H7 (cell line): ENCODE measurements around the gene ZNF648. TPM values are rescaled to one million over a fixed set of nuclear protein-coding genes. Genes with fewer than 3 reads are reported as not detected.
"Not testable (repeated sequence)": the region's sequence is repeated elsewhere in the genome, so short reads cannot be mapped to it uniquely, and the experiment has no call there.

ENCODE experiments used
- DNase-seq: peaks from one replicate; pipeline ENCODE4 v3.0.0; 2012
- H3K27me3 ChIP-seq: 2 replicates; pipeline ENCODE4 v1.6.0; 2011; ENCODE audit warnings: mild to moderate bottlenecking, low read length; ENCODE audit not compliant: control insufficient read depth, insufficient read depth
- H3K36me3 ChIP-seq: replicated peaks from 2 replicates; pipeline ENCODE4 v1.5.1; 2011; ENCODE audit warnings: low read length; ENCODE audit not compliant: control insufficient read depth, insufficient read depth
- H3K4me3 ChIP-seq: 2 replicates; pipeline ENCODE4 v1.5.1; 2011; ENCODE audit warnings: low read depth, mild to moderate bottlenecking, control low read depth, low read length, moderate library complexity; ENCODE audit not compliant: insufficient read depth
- total RNA-seq: library from RNA; depleted of rRNA; stranded (reverse); fragments of >200 nt; shearing (Covaris generic); gene quantifications from 2 replicates; pipeline ENCODE4 v1.2.3, GENCODE V29; 2014

Gene ZNF648
- total RNA-seq, 1 experiment from 2014 or later, result 0.21 TPM

DNA sequence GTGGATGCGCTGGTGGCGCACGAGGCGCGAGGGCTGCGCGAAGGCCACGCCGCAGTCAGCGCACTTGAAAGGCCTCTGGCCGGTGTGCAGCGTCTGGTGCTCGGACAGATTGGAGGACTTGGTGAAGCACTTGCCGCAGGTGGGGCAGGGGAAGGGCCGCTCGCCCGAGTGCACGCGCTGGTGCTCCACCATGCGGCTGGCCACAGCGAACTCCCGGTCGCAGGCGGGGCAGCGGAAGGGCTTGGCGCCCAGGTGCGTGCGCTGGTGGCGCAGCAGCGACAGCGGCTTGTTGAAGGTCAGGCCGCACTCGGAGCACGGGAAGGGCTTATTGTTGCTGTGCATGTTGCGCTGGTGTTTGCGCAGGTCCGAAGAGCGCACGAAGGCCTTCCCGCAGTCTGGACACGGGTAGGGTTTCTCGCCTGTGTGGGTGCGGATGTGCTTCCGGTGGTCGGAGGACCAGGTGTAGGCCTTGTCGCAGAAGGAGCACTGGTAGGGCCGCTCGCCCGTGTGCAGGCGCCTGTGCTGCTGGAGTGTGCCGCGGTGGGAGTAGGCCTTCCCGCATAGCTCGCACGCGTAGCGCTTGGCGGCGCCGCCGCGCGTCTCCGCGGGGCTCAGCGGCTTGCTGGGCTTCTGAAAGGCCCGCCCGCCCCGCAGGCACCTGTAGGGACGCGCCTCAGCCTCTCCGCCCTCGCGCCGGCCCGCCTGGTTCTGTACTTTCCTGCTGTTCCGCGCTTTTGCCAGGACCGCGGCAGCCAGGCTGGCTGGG, 4.7 kb downstream of the ZNF648 start:
- Histone ChIP-seq H3K4me3 (no peak overlapping the region), H3K36me3 (no peaks in the 10 kb centered on the region), H3K27me3 (no peaks in the 10 kb centered on the region)
- DNase-seq, result peak; percentile 44

DNA sequence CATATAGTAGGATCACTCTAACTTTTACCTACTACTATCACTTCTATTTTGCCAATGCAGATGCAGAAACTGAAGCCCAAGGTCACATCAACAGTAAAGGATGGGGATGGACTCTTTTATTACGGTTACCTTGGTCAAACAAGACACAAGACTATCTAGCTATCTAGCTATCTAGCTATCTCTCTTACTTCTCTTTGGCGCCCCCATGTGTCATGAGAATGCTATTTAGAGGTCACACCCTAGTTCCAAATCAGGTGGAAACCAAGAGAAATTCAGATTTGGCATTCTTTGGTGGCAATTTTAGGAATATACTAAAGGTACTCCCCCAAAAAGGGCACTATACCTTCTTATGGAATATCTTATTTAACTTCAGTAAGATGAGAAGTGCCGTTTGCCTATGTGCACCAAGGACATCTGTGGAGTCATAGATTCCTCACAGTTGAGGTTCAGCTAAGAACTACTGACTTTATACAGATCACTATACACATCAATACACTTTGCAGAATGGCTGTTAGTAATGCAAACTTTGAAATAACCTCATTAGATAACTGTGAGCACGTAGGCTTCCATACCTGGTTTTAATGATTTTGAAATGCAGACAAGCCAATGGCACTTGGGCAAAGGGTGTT, 6.7 kb downstream of the ZNF648 start:
- no peaks in the 10 kb centered on the region for H3K27me3 ChIP-seq
- H3K4me3 ChIP-seq, result no peak overlapping the region
- no peaks in the 10 kb centered on the region for H3K36me3 ChIP-seq
- DNase-seq, result peak; percentile 74

DNA sequence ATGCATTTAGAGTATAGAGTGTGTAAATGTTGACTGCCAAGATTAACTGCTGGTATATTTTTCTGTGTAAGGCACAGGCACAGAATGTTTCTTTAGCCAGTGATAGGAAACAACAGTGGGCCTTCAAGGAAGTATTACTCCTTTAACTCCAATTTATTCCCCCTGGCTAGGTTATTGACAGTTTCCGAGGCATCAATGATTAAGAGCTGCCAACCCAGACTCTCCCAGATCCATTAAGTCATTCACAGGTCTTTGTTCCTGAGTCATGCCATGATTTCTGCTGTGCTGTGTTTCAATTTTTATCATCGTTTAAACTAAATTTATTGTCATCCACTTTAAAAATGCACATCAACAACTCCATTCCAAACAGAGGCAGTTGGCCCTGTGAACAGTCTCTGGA, 9.2 kb downstream of the ZNF648 start:
- Histone ChIP-seq H3K36me3 (no peaks in the 10 kb centered on the region), H3K27me3 (no peaks in the 10 kb centered on the region), H3K4me3 (no peak overlapping the region)
- no peak for DNase-seq

DNA sequence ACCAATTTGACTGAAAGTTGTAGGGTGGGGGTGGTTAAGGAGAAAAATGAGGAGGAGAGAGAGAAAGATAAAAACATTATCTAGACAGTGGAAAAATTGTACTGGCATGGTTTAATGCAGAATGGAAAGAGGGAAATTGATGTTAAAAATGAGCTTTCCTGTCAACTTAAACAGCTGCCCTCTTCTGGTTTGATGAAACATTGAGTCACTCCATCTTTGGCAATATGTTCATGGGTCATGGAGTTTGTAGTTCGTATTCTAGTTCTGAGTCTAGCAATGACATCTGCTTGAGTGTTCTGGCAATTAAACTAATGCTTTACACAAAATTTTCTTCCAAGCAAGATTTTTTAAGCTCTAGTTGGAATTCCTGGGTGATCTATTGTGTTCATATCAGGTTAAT, 9.6 kb downstream of the ZNF648 start:
- no peak overlapping the region for H3K4me3 ChIP-seq
- no peak for DNase-seq
- H3K27me3 ChIP-seq, result no peaks in the 10 kb centered on the region
- H3K36me3 ChIP-seq, result no peaks in the 10 kb centered on the region

DNA sequence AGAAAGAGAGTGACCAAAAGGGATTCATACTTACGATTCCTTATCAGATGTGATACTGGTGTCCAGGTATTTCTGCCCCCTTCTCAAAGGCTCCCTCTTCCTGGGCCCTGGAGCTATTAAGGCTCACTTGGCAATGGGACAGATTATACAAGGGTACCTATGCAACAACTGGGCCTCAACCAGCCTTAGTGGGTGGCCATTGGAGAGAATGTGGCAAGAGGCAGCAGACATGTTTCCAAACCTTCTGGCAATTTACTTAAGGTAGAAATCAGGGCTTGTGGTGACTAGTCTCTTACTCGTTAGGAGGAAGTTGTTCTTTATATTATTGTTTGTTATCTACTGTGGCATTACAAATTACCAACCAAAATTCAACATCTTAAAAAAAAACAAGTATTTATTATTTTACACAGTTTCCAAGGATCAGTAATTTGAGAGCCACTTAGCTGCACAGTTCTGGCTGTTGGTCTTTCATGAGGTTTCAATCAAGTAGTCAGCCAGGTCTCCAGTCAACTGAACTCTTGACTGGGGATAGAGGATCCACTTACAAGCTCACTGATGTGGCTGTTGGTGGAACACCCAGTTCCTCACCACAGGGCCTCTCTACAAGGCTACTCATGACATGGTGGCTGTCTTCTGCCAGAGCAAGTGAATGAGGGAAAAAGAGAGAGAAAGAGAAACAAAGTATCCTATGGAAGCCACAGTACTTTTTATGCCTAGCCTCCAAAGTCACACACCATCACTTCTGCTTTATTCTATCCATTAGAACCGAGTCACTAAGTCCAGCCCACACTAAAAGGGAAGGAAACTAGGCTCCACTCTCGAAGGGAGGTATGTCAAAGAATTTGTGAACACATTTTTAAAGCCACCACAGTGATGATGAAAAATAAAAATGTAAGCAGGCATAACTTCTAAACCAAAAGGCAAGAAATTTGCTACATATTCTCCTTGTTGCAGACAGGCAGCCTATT, 10.7 kb downstream of the ZNF648 start:
- Histone ChIP-seq H3K4me3 (no peak overlapping the region), H3K27me3 (no peaks in the 10 kb centered on the region), H3K36me3 (no peaks in the 10 kb centered on the region)
- no peak for DNase-seq

DNA sequence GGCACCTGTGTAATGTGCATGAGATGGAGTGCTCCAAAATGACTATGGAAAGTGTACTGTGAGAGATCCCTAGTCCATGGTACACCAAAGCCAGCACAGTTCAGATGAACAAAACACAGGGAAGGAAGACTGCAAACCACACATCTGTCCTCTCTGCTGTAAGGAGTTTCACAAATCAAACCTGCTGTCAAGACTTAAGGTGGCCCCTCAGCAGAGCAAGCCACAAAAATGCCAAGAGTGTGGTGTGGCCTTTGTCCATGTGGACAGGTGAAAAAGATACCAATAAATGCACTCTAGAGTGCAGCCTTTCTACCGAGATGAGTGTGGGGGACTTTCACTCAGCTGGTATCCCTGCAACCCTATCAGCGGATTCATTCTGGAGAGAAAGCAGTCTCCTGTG, 12.9 kb downstream of the ZNF648 start:
- no peak overlapping the region for H3K4me3 ChIP-seq
- no peaks in the 10 kb centered on the region for H3K27me3 ChIP-seq
- DNase-seq, result no peak
- no peaks in the 10 kb centered on the region for H3K36me3 ChIP-seq

DNA sequence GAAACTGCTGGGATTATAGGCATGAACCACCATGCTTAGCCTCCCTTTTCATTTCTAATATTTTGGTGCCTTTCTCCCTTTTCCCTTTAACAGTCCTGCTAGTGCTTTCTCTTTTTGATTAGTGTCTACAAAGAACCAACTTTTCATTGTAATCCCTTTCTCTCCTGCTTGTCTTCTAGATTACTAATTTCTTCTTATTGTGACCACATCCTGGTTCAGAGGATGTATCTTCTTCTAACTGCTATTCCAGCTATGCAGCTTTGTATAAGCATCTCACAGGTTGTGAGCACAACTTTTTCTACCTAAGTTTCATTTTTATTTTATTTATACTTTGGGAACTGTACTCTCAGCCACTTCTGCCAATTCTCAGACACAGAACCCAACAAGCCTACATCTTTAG, 14.7 kb downstream of the ZNF648 start:
- Histone ChIP-seq H3K27me3 (no peaks in the 10 kb centered on the region), H3K4me3 (no peak overlapping the region), H3K36me3 (no peaks in the 10 kb centered on the region)
- no peak for DNase-seq

DNA sequence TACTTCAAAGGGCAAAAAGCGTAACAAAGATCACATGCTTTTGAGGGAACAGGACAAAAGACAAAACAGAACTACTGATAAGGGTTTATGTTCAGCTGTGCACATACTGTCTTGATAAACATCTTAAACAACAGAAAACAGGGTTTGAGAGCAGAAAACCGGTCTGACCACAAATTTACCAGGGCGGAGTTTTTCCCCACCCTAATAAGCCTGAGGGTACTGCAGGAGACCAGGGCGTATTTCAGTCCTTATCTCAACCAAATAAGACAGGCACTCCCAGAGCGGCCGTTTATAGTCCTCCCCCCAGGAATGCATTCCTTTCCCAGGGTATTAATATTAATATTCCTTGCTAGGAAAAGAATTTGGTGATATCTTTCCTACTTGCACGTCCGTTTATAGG, 16.0 kb downstream of the ZNF648 start:
- H3K27me3 ChIP-seq, DNase-seq, H3K4me3 ChIP-seq, H3K36me3 ChIP-seq: not testable (repeated sequence)

DNA sequence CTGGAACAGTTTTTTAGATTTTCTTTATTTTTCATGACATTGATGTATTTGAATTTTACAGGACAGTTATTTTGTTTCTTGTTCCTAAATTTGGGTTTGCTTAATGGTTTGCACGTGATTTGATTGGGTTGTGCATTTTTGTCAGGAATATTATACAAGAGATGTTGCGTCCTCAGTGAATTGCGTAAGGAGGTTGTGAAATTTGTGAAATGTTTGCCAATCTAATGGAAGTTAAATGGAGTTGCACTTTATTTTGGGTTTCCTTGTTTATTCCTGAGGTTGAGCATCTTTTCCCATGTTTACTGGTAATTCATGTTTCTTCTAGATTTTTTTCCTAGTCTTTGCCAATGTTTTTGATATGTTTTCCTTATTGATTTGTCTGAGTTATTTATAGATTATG, 19.9 kb downstream of the ZNF648 start:
- Histone ChIP-seq H3K27me3 (no peaks in the 10 kb centered on the region), H3K4me3 (no peak overlapping the region), H3K36me3 (no peaks in the 10 kb centered on the region)
- no peak for DNase-seq

DNA sequence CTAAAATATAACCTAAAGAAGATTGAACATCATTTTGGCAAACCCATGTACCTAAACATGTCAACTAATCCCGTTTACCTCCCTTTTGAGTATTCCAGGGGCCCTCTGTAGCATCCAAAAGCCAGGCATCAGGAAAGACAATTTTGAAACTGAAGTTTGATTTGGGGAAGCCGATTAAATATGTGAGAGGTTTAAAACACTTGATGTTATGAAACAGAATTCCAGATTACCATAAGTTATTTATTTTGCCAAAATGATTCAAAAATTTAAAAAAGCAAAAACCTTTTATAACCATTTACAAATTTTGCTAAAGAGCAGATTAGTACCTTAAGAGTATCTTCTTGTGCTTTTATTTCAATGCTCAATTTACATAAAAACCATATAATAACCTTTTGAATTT, 23.3 kb downstream of the ZNF648 start:
- Histone ChIP-seq H3K36me3 (no peaks in the 10 kb centered on the region), H3K4me3 (no peak overlapping the region), H3K27me3 (no peaks in the 10 kb centered on the region)
- no peak for DNase-seq

DNA sequence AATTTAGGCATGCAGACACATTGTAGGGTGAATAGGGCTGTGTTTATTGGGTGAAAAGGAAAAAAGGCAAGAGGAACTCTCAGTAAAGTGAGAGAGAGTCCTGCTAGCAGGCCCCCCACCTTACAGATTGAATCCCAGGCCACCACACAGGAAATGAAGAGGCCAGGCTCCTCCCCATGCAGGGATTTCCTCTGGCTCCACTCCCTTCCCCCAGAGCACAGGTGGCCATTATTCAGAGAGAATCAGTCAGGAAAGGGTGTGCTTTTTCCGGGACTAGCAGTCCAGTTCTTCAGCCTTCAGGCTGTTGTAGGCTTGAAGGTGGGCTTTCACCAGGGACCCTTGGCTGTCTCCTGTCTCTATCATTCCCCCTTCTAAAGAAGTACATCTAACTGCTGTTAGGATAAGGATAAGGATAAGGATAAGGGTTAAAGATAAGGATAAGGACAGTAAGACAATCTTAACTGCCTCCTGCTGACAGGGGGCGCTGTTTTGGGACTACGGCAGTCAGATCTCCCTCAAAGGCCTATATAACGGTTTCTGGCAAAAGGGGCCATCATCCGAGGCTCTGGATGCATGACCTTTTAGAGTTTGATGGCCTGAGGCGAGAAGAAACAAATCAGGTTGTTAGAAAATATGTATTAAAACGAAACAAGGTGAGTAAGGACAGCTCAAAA, 26.3 kb downstream of the ZNF648 start:
- H3K36me3 ChIP-seq, result no peaks in the 10 kb centered on the region
- no peaks in the 10 kb centered on the region for H3K27me3 ChIP-seq
- no peak for DNase-seq
- H3K4me3 ChIP-seq, result no peak overlapping the region

DNA sequence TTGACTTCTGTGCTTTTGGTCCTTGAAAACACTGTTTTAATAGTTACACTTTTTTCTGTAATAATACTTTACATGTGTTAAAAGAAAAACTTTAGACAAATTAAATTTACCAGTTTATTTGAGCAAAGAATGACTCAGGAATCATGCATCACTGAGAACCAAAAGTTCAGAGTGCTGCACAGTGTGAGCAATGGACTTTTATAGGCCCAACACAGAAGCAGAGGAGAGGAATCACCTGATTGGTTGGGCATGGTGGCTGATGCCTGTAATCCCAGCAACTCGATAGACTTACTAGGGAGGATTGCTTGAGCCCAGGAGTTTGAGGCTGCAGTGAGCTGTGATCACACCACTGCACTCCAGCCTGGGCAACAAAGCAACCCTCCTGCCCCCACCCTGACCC, 29.3 kb downstream of the ZNF648 start:
- H3K27me3 ChIP-seq, result no peaks in the 10 kb centered on the region
- H3K36me3 ChIP-seq, result no peaks in the 10 kb centered on the region
- no peak for DNase-seq
- H3K4me3 ChIP-seq, result no peak overlapping the region

DNA sequence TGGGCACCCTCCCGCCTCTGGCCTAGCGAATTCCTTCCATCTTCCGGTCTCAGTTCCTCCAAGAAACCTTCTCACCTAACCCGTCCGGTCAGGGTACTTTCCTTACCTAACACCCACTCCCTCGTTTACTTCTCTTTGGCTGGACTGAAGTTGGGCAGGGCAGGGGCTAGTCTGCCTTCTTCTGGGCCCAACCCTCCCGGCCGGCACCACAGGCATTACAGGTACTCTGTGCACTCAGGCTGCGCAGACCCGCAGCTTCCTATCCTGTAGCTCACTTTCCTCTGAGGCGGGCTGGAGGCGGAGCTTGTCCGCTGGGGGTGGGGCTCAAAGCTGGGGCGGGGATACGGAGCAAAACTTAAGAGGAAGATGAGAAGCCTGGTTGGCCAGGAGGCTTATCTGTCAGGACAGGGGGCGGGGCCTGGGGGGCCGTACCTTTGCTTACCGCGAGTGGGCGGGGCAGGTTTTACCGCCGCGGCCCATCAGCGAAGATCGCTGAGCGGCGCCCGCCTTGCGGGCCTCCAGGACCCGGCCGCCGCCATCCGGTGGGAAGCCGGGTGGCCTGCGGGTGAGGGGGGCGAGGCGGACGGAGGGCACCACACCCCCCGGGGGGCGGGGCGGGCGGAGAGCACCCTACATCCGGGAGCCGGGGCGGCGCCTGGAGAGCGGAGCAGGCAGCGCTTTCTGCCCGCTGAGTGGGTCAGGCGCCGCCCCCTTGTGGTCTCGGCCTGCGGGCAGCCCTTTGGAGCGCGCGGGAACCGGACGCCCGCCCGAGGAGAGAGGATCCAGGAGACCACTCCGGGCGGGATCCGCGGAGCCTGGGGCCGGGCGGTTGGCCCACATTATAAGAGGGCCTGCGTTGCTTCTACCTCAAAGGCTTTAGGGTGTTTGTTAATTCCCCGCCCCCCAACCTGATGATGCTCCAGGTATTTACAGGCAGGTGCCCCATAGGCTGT, 31.9 kb downstream of the ZNF648 start:
- DNase-seq, result peak; percentile 94
- Histone ChIP-seq H3K27me3 (no peaks in the 10 kb centered on the region), H3K4me3 (peak overlapping the region; percentile 59), H3K36me3 (no peaks in the 10 kb centered on the region)
